HepG2 (cell line): ENCODE measurements around the gene INF2. TPM values are rescaled to one million over a fixed set of nuclear protein-coding genes. Genes with fewer than 3 reads are reported as not detected.

Experiments used
- PRDM4 ChIP-seq: sonication (generic); formaldehyde crosslinking; IDR thresholded peaks from 2 replicates; pipeline ENCODE4 v1.9.0; 2021; ENCODE audit warnings: missing genetic modification reagents, borderline replicate concordance
- RBAK ChIP-seq: sonication (generic); formaldehyde crosslinking; IDR thresholded peaks from 2 replicates; pipeline ENCODE4 v1.5.1; 2020; ENCODE audit warnings: mild to moderate bottlenecking, missing genetic modification reagents
- RFX5 ChIP-seq: IDR thresholded peaks from 2 replicates; pipeline ENCODE4 v1.6.1; 2011; ENCODE audit warnings: low read depth, low read length, improper control_type of control experiment
- XRCC5 ChIP-seq: fragments of 200-400 bp; formaldehyde crosslinking; optimal IDR thresholded peaks from 2 replicates; pipeline ENCODE3; 2017; ENCODE audit warnings: mild to moderate bottlenecking, low read length
- ZMYM4 ChIP-seq: sonication (generic); formaldehyde crosslinking; IDR thresholded peaks from 2 replicates; pipeline ENCODE4 v1.8.1; 2023; ENCODE audit warnings: mild to moderate bottlenecking, missing genetic modification reagents
- ZNF142 ChIP-seq: sonication (generic); formaldehyde crosslinking; IDR thresholded peaks from 2 replicates; pipeline ENCODE4 v1.4.0; 2020; ENCODE audit warnings: missing genetic modification reagents
- ZNF296 ChIP-seq: sonication (generic); formaldehyde crosslinking; conservative IDR thresholded peaks from 2 replicates; pipeline ENCODE4 v1.5.0; 2020; ENCODE audit warnings: mild to moderate bottlenecking, missing genetic modification reagents
- ZNF597 ChIP-seq: sonication (generic); formaldehyde crosslinking; IDR thresholded peaks from 2 replicates; pipeline ENCODE4 v1.5.0; 2020; ENCODE audit warnings: missing genetic modification reagents
- polyA plus RNA-seq, 8 experiments: library from polyadenylated mRNA; depleted of rRNA in 3 of 8; stranded (reverse) in 7 of 8; unstranded in 1 of 8; fragments of >200 nt; fragmentation: Illumina TruSeq in 4 of 8; extraction: Trizol in 4 of 8; gene quantifications; 2 replicates each; pipeline versions ENCODE4 v1.2.1 to v1.2.3, GENCODE V29; 2011 to 2016; ENCODE audit warnings: low read depth in 4 of 8, missing spikeins in 1 of 8, mixed read lengths in 1 of 8; ENCODE audit not compliant: insufficient read depth in 1 of 8
- total RNA-seq, 5 experiments: library from RNA; depleted of rRNA; stranded (reverse); fragments of >200 nt; fragmentation: Illumina TruSeq; extraction: Trizol; gene quantifications; 2 replicates each; pipeline ENCODE4 v1.2.3, GENCODE V29; 2016; ENCODE audit warnings: low read depth in 1 of 5

INF2 gene
- total and polyA plus RNA-seq, 2 of the 13 experiments (the other 11 are each of a cell fraction or from before 2014, with no cell fraction given): 16.4 to 26.4 TPM

GRCh38 chr14:104687601-104688504 lies 1.6 kb upstream of the INF2 start (continued):
- TF ChIP-seq ZNF142 (CRISPR knock-in tag) (0 out of 2 replicates have a peak, but pooled peaks have one; percentile 47), PRDM4 (CRISPR knock-in tag) (no peak), RBAK (CRISPR knock-in tag) (no peak), ZMYM4 (CRISPR knock-in tag) (no peak), ZNF296 (CRISPR knock-in tag) (no peak; the same call in 1 of the 2 replicates), RFX5 (no peak), XRCC5 (no peak), ZNF597 (CRISPR knock-in tag) (no peak)
